EH (cell line): ENCODE measurements around the gene SDR9C7.
"Not testable (repeated sequence)": the region's sequence is repeated elsewhere in the genome, so short reads cannot be mapped to it uniquely, and the experiment has no call there.

Experiments used
- DNase-seq: peaks from one replicate; pipeline ENCODE4 v3.0.0-alpha.2; 2015; ENCODE audit warnings: low read depth

The SDR9C7 gene

DNA sequence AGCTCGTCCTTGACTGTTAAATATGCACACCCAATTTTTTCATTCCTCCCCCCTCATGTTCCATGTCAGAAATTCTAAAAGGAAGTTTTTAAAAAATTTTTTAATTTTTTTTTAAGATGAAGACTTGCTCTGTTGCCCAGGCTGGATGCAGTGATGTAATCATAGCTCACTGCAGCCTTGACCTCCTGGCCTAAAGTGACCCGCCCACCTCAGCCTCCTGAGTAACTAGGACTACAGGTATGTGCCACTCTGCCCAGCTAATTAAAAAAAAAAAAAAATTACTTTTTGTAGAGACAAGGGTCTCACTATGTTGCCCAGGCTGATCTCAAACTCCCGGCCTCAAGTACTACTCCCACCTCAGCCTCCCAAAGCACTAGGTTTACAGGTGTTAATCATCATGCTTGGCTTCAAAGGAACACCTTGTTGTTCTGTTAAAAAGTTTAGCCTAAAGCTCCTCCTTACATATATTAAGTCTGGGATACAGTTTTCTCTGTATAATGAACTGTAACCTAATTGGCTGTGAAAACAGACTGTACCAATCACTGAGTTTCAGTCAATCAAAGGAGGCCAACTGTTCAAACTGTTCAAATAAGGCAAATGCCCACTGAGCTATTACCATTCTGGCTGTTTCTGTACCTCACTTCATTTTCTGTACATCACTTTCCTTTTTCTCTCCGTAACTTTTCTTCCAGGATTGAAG is 17.8 kb downstream of the SDR9C7 start:
- DNase-seq: no peak

DNA sequence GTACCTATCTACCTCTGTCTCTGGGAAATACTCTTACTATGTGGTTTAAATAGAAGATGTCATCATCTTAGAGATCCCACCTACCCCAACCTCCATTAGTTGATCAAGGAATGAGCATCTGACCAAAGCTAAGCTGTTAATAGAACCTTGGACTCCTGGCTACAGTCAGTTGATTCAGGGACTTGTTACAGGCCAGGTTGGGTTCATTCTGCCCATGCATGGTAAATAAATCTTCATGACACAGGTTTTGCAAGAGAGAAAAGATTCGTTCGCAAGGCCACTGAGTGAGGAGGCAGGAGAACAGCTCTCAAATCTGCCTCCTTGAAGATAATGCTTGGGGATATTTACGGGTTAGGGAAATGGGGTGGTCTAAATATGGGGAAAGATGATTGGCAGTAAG is 19.5 kb downstream of the SDR9C7 start:
- no peak for DNase-seq

GRCh38 chr12:56914256-56914655 is 20.0 kb downstream of the SDR9C7 start:
- DNase-seq: no peak

DNA sequence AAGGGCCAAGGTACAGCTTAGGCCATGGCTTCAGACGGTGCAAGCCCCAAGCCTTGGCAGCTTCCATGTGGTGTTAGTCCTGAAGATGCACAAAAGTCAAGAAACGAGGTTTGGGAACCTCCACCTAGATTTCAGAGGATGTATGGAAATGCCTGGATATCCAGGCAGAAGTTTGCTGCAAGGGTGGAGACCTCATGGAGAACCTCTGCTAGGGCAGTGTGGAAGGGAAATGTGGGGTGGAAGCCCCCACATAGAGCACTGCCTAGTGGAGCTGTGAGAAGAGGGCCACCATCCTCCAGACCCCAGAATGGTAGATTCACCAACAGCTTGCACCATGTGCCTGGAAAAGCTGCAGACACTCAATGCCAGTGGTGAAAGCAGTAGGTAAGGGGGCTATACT is 24.8 kb downstream of the SDR9C7 start:
- not testable (repeated sequence) for DNase-seq

GRCh38 chr12:56908136-56908535 is 26.1 kb downstream of the SDR9C7 start:
- DNase-seq: no peak

GRCh38 chr12:56905852-56906251 is 28.4 kb downstream of the SDR9C7 start:
- DNase-seq: no peak

DNA sequence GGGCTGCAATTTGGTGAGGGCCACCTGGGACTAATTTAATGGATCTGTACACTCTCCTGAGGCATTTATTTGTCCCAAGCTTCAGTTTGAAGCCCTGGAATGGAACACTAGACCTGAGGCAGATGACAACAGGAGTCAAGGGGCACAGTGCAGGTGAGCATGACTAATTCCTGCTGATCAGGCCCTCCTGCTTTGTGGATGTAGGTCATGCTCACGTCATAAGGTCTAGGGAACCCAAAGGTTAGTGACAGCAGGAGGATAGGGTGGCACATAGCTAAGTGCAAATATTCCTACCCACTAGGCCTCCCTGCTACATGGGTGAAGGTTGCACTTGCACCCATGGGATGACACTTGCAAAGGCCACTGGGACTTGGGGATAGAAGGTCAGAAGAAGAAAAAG is 30.8 kb downstream of the SDR9C7 start:
- DNase-seq: no peak

DNA sequence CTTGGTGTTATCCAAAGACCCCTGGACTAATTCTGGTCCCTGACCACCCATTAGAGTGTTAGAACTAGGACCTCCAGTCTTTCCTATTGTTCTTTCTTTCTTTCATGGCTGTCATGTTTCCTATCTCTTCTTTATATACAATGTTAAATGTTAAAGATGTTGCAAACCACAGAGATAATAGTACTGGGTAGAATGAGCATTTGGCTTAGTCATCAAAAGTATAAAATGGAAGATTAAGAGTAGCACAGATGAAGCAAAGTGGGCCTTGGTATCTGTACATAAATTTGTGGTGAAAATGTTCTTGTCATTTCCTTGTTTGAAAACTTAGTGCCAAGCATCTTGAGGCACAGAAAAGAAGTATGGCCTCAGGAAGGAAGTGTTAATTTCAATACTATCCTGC is 32.9 kb downstream of the SDR9C7 start:
- not testable (repeated sequence) for DNase-seq

DNA sequence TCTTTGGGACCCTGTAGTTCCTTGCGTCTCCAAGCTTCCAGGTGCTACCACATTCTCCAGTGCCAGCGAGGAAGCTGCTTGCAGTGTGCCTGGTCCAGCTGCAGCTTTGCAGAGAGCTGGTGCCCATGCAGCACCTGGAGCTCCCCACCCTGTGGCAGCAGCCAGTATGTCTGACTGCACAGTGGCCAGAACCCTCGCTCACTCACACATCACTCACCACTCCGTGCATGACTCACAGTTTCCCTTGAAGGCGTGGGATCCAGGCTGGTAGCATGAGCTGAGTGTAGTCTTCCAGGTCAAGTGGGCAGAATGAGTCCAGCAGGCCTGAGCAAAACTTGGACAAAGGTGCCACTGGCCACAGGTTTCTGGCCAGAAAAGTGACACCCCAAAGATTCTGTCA is 33.6 kb downstream of the SDR9C7 start:
- DNase-seq: peak; percentile 26

DNA sequence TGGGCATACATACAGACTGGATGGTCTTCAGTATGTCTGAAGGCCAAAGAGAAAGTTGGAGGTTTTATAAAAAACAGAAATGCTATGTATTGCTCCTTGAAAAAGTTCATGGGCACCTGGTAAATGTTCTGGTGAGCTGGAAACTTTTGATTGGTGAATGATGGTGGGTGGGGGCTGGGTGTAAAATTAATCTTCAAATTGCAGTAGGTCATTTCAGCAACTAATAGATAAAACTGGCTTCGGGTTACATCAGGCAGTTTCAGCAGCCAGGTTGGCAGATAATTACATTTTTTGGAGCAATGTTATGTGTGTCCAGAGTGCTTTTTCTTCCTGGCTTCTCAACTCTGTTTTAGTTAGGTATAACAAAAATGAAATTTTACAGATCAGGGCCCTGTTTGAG is 35.3 kb downstream of the SDR9C7 start:
- DNase-seq: no peak

- no peak for DNase-seq
Observed at GRCh38 chr12:56897844-56898361, 36.3 kb downstream of the SDR9C7 start.

GRCh38 chr12:56896082-56896481 is 38.1 kb downstream of the SDR9C7 start:
- DNase-seq: no peak

DNA sequence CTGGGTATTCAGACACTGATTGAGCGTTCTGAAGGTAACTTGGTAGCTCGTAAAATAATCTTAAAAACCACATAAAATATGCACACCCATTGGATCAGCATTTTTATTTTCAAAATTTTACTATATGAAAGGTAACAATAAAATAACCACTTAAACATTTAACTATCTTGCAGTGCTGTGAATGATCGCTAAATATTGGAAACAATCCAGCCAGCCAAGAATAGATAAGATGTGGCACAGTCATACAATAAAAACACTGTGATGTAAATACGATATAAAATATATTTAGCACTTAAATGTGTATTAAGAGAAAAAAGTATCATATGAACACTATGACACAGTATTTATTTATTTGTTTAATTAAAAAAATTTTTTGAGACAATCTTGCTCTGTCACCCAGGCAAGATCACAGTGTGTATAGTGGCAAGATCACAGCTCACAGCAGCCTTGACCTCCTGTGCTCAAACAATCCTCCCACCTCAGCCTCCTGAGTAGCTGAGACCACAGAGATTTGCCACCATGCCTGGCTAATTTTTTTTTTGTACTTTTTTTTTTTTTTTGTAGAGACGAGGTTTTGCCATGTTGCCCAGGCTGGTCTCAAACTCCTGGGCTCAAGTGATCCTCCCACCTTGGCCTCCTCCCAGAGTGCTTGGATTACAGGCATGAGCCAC is 39.4 kb downstream of the SDR9C7 start:
- DNase-seq: no peak

GRCh38 chr12:56891885-56892284 is 42.3 kb downstream of the SDR9C7 start:
- not testable (repeated sequence) for DNase-seq

DNA sequence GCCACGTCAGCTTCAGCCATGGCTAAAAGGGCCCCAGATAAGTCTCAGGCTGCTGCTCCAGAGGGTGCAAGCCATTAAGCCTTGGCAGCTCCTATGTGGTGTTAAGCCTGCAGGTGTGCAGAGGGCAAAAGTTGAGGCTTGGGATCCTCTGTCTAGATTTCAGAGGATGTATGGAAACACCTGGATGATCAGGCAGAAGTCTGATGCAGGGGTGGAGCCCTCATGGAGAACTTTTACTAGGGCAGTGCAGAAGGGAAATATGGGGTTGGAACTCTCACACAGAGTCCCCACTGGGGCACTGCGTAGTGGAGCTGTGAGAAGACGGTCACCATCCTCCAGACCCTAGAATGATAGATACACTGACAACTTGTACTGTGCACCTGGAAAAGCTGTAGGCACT is 47.9 kb downstream of the SDR9C7 start:
- no peak for DNase-seq

GRCh38 chr12:56885316-56885715 is 48.9 kb downstream of the SDR9C7 start:
- DNase-seq: no peak

DNA sequence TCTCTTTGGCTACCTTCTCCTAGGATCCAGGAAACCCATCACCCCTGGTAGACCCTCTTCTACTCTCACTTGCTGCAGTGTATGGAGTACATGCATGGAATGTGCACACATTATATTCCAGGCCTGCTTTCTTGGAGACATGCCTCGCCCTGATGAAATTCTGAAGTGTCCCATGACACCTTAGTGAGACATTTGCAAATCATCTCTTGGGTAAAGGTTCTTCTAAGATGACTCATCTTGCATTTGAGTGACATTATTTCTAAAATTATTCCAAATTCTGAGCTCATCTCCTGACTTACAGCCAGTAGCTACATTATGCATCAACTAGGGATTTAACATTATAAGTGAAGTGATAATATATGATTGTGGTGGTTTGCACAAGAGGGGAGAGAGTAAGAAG is 49.8 kb downstream of the SDR9C7 start:
- DNase-seq: peak; percentile 37

DNA sequence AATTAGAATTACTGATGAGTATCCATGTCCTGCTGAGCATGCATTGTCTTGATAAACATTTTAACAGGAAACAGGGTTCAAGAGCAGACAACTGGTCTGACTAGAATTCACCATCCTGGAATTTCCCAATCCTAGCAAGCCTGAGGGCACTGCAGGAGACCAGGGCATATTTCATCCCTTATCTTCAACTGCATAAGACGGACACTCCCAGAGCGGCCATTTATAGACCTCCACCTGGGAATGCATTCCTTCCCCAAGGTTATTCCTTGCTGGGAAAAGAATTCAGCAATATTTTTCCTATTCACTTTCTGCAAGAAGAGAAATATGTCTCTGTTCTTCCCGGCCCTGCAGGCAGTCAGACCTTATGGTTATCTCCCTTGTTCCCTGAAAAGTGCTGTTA is 51.8 kb downstream of the SDR9C7 start:
- not testable (repeated sequence) for DNase-seq

GRCh38 chr12:56880125-56880992 is 53.8 kb downstream of the SDR9C7 start:
- peak; percentile 39 for DNase-seq

- not testable (repeated sequence) for DNase-seq
Observed at GRCh38 chr12:56879240-56880124, 54.7 kb downstream of the SDR9C7 start.

DNA sequence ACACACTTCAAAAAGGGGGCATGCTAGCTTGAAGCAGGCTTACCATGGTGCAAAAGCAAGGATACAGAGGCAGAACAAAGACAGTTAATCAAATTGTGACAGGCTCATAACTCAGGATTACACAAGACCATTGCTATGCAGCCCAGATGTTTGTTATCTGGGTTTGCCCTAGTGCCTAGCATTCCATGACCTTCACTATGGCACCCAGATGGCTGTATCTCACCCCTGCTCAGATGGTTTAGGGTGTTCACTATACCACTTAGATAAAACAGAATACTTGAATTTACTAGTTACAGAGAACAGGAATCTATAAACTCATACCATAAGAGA is 56.2 kb downstream of the SDR9C7 start:
- peak; percentile 16 for DNase-seq
